B cell (primary cell): ENCODE measurements around the gene LSP1. TPM values are rescaled to one million over a fixed set of nuclear protein-coding genes. Genes with fewer than 3 reads are reported as not detected.

Source experiments
- ATAC-seq: fragments of 200-7000 bp; cut with Tn5 transposase; one replicate; pipeline ENCODE4 v1.10.0; 2021; ENCODE audit warnings: low read depth, mild to moderate bottlenecking, moderate number of reproducible peaks, moderate library complexity
- CTCF ChIA-PET: fragments of 350-600 bp; sonication (Branson Sonifier 250); formaldehyde crosslinking; loops from one replicate; lab custom pipeline; 2021; ENCODE audit warnings: antibody characterized with exemption, inconsistent platforms; lab: Charles Lee
- POLR2A ChIA-PET: fragments of 350-600 bp; sonication (Branson Sonifier 250); formaldehyde crosslinking; loops from one replicate; lab custom pipeline; 2021; ENCODE audit warnings: antibody characterized with exemption; lab: Charles Lee
- DNase-seq: peaks from one replicate; pipeline ENCODE4 v3.0.0; 2013
- H2AFZ ChIP-seq: 2 replicates; pipeline ENCODE4 v1.6.1; 2012; ENCODE audit warnings: mild to moderate bottlenecking, low read depth, low read length; ENCODE audit not compliant: insufficient read depth, poor library complexity, severe bottlenecking
- H3K27ac ChIP-seq, 2 donors: 1 replicate in 1 of 2; 2 replicates in 1 of 2; pipeline ENCODE4 v1.5.1; 2012 to 2013; ENCODE audit warnings: low read length in 2 of 2, mild to moderate bottlenecking in 2 of 2, moderate library complexity in 1 of 2
- H3K27me3 ChIP-seq, 4 experiments: fragments of 200-600 bp in 1 of 4; sonication (generic) in 1 of 4; replicated peaks in 1 of 4; 1 replicate in 2 of 4; 2 replicates in 2 of 4; pipeline versions ENCODE4 v1.6.1 to v1.7.0; 2013 to 2016; ENCODE audit warnings: low read length in 3 of 4, mild to moderate bottlenecking in 2 of 4, mixed read lengths in 1 of 4, moderate library complexity in 1 of 4; ENCODE audit not compliant: insufficient read depth in 4 of 4, control insufficient read depth in 3 of 4; ENCODE audit errors: control extremely low read depth in 1 of 4
- H3K36me3 ChIP-seq, 2 experiments: replicated peaks in 1 of 2; 1 replicate in 1 of 2; 2 replicates in 1 of 2; pipeline versions ENCODE4 v1.6.1 to v1.7.1; 2013; ENCODE audit warnings: low read length in 1 of 2; ENCODE audit not compliant: insufficient read depth in 2 of 2, control insufficient read depth in 1 of 2; ENCODE audit errors: control extremely low read depth in 1 of 2, extremely low read depth in 1 of 2
- H3K4me1 ChIP-seq, 2 donors: fragments of 200-600 bp in 1 of 2; sonication (generic) in 1 of 2; 1 replicate in 1 of 2; 2 replicates in 1 of 2; pipeline versions ENCODE4 v1.5.1 to v1.6.1; 2013 to 2017; ENCODE audit warnings: low read length in 2 of 2; ENCODE audit not compliant: control insufficient read depth in 2 of 2, insufficient read depth in 2 of 2
- H3K4me2 ChIP-seq: replicated peaks from 2 replicates; pipeline ENCODE3; 2012; ENCODE audit warnings: mild to moderate bottlenecking, low read depth, low read length; ENCODE audit not compliant: poor library complexity, severe bottlenecking
- H3K4me3 ChIP-seq, 5 experiments: fragments of 200-600 bp in 1 of 5; sonication (generic) in 1 of 5; 1 replicate in 3 of 5; 2 replicates in 2 of 5; pipeline versions ENCODE4 v1.5.1 to v1.7.0; 2011 to 2016; ENCODE audit warnings: low read length in 4 of 5, mild to moderate bottlenecking in 4 of 5, low read depth in 2 of 5, control low read depth in 1 of 5, moderate library complexity in 1 of 5; ENCODE audit not compliant: insufficient read depth in 1 of 5; ENCODE audit errors: control extremely low read depth in 1 of 5, extremely low read depth in 1 of 5
- H3K79me2 ChIP-seq: fragments of 200-600 bp; sonication (generic); one replicate; pipeline ENCODE4 v1.6.0; 2016; ENCODE audit warnings: low read length; ENCODE audit not compliant: control insufficient read depth, insufficient read depth
- H3K9ac ChIP-seq: fragments of 200-600 bp; sonication (generic); 2 replicates; pipeline ENCODE4 v1.6.1; 2017; ENCODE audit warnings: mild to moderate bottlenecking, low read length, moderate library complexity
- H3K9me3 ChIP-seq, 3 donors: one replicate each; pipeline versions ENCODE4 v1.6.1 to v1.7.1; 2013; ENCODE audit warnings: low read length in 2 of 3; ENCODE audit not compliant: control insufficient read depth in 2 of 3, insufficient read depth in 1 of 3; ENCODE audit errors: control extremely low read depth in 1 of 3
- H4K20me1 ChIP-seq: 2 replicates; pipeline ENCODE4 v1.6.0; 2012; ENCODE audit warnings: mild to moderate bottlenecking, low read length; ENCODE audit not compliant: insufficient read depth, control insufficient read depth, poor library complexity, severe bottlenecking
- H3K27ac Mint-ChIP-seq: one replicate; pipeline ENCODE4 v1.8.0; 2021; ENCODE audit warnings: mixed read lengths
- H3K27me3 Mint-ChIP-seq: one replicate; pipeline ENCODE4 v1.8.0; 2021; ENCODE audit warnings: mixed read lengths
- H3K4me1 Mint-ChIP-seq: one replicate; pipeline ENCODE4 v1.8.0; 2021; ENCODE audit warnings: mixed read lengths
- H3K4me3 Mint-ChIP-seq: one replicate; pipeline ENCODE4 v1.8.0; 2021; ENCODE audit warnings: mixed read lengths
- H3K9me3 Mint-ChIP-seq: one replicate; pipeline ENCODE4 v1.8.0; 2022; ENCODE audit warnings: mixed read lengths; ENCODE audit not compliant: insufficient read depth
- EZH2 ChIP-seq: IDR thresholded peaks from 2 replicates; pipeline ENCODE4 v1.6.1; 2012; ENCODE audit warnings: borderline replicate concordance, low read depth, mild to moderate bottlenecking, moderate library complexity, low read length; ENCODE audit not compliant: insufficient read depth, poor library complexity, severe bottlenecking
- WGBS: methylation state at CpG from one replicate; pipeline ENCODE4 v1.1.5; 2013; ENCODE audit warnings: missing lambda C conversion rate; ENCODE audit not compliant: insufficient coverage; 5-methylcytosine and 5-hydroxymethylcytosine counted together
- intact Hi-C: fragments of 100-400 bp; cut with micrococcal nuclease; formaldehyde crosslinking; loops from one replicate; pipeline ENCODE4 v1.10.0; 2022
- polyA plus RNA-seq: library from polyadenylated mRNA; depleted of rRNA; stranded (reverse); fragments of >200 nt; gene quantifications from 2 replicates; pipeline ENCODE4 v1.2.3, GENCODE V29; 2012
- total RNA-seq, 2 donors: library from RNA; stranded (reverse); fragments of 120-200 nt in 1 of 2; gene quantifications; 1 replicate in 1 of 2; 2 replicates in 1 of 2; pipeline versions ENCODE4 v1.2.3 to v1.2.4, GENCODE V29; 2013 to 2022
- TF ChIP-seq, protein P1 (sequence below): fragments of 200-600 bp; IDR thresholded peaks from one replicate; pipeline ENCODE4 v1.8.0; 2022; ENCODE audit warnings: antibody characterized with exemption, mild to moderate bottlenecking

The LSP1 gene
- total and polyA plus RNA-seq, 2 donors (not counting 1 experiment from before 2014, with no cell fraction given) = 249 to 446 TPM

- ATAC-seq (no peak), DNase-seq (no peak)
- peaks cover 0 to 17% (median 8%) of the 10 kb centered on the region in 4 experiments for H3K27me3 ChIP-seq
- ChIA-PET POLR2A (interaction anchor here (1.2 kb wide), 1 partner anchor 69 kb away, joined by 5 read pairs; no protein-coding TSS in a partner anchor), CTCF (interaction anchor here (1.5 to 3.3 kb wide), 2 partner anchors 87 to 232 kb away, joined by 4 to 15 read pairs; no protein-coding TSS in a partner anchor)
- no peaks in the 10 kb centered on the region for H4K20me1 ChIP-seq
- no peaks in the 10 kb centered on the region for H3K79me2 ChIP-seq
- peaks cover 19% of the 10 kb centered on the region for H3K4me1 Mint-ChIP-seq
- H3K9me3 ChIP-seq = no peaks in the 10 kb centered on the region
- H3K4me1 ChIP-seq = peaks cover 0 to 5% of the 10 kb centered on the region in 2 donors
- H3K4me3 Mint-ChIP-seq = no peak within 1 kb of the TSS
- peaks cover 23% of the 10 kb centered on the region for H3K27me3 Mint-ChIP-seq
- H3K9ac ChIP-seq = no peak within 1 kb of the TSS
- WGBS = 85% methylated on average over 31 of the region's 31 CpGs
- no peaks in the 10 kb centered on the region for H3K9me3 Mint-ChIP-seq
- no peak within 1 kb of the TSS for H3K27ac ChIP-seq
- H3K4me2 ChIP-seq = no peak within 1 kb of the TSS
- no peak within 1 kb of the TSS for H2AFZ ChIP-seq
- TF ChIP-seq, protein P1, sequence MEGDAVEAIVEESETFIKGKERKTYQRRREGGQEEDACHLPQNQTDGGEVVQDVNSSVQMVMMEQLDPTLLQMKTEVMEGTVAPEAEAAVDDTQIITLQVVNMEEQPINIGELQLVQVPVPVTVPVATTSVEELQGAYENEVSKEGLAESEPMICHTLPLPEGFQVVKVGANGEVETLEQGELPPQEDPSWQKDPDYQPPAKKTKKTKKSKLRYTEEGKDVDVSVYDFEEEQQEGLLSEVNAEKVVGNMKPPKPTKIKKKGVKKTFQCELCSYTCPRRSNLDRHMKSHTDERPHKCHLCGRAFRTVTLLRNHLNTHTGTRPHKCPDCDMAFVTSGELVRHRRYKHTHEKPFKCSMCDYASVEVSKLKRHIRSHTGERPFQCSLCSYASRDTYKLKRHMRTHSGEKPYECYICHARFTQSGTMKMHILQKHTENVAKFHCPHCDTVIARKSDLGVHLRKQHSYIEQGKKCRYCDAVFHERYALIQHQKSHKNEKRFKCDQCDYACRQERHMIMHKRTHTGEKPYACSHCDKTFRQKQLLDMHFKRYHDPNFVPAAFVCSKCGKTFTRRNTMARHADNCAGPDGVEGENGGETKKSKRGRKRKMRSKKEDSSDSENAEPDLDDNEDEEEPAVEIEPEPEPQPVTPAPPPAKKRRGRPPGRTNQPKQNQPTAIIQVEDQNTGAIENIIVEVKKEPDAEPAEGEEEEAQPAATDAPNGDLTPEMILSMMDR = no peak
- TF ChIP-seq EZH2 = no peak
- H3K4me3 ChIP-seq = no peak within 1 kb of the TSS
- peak within 1 kb of the TSS; percentile 68 for H3K27ac Mint-ChIP-seq
- intact Hi-C loops = loop anchor here (5.0 kb wide), 2 partner anchors 37 to 67 kb away; partner anchors contain the start of gene LSP1
- H3K36me3 ChIP-seq = no peaks in the 10 kb centered on the region
Observed at GRCh38 chr11:1919391-1920127, 66.7 kb downstream of the LSP1 start, which contains the start of gene TNNT3. Gene TNNT3 (plus strand): TSS chr11:1919703. CDS start chr11:1922875, 3,172 bp downstream.
